Stimulated activated CD8-positive, alpha-beta memory T cell treated with anti-CD3 and anti-CD28 coated beads, Interleukin-7, amount 100 ng/mL, for 24 hours (primary cell): ENCODE results near the gene EPS8.
"Not testable (repeated sequence)": the region's sequence is repeated elsewhere in the genome, so short reads cannot be mapped to it uniquely, and the experiment has no call there.

Source experiments
- DNase-seq: peaks from one replicate; pipeline ENCODE4 v3.0.0-alpha.2; 2020; ENCODE audit warnings: low read depth

The EPS8 gene

GRCh38 chr12:15797818-15798217 is 8.6 kb upstream of the EPS8 start:
- no peak for DNase-seq

GRCh38 chr12:15796493-15797141 is 7.4 kb upstream of the EPS8 start:
- no peak for DNase-seq

- DNase-seq, result no peak
Measured at GRCh38 chr12:15794836-15795235, 5.6 kb upstream of the EPS8 start.

GRCh38 chr12:15794196-15794595 is 5.0 kb upstream of the EPS8 start:
- DNase-seq, result no peak

GRCh38 chr12:15788233-15789219 is 662 bp downstream of the EPS8 start:
- DNase-seq, result no peak

- no peak for DNase-seq
Measured at GRCh38 chr12:15787778-15788177, 1.4 kb downstream of the EPS8 start.

GRCh38 chr12:15786772-15787171 is 2.4 kb downstream of the EPS8 start:
- DNase-seq, result no peak

- no peak for DNase-seq
Measured at GRCh38 chr12:15783288-15783687, 5.9 kb downstream of the EPS8 start.

GRCh38 chr12:15782667-15783066 is 6.5 kb downstream of the EPS8 start:
- no peak for DNase-seq

GRCh38 chr12:15779925-15780324 is 9.3 kb downstream of the EPS8 start:
- no peak for DNase-seq

- no peak for DNase-seq
Measured at GRCh38 chr12:15778126-15778525, 11.1 kb downstream of the EPS8 start.

GRCh38 chr12:15777355-15778012 is 11.7 kb downstream of the EPS8 start:
- DNase-seq, result no peak

GRCh38 chr12:15776532-15776931 is 12.7 kb downstream of the EPS8 start:
- no peak for DNase-seq

- no peak for DNase-seq
Measured at GRCh38 chr12:15774819-15775218, 14.4 kb downstream of the EPS8 start.

GRCh38 chr12:15772405-15773018 is 16.7 kb downstream of the EPS8 start:
- DNase-seq, result no peak

- DNase-seq, result no peak
Measured at GRCh38 chr12:15770581-15770980, 18.6 kb downstream of the EPS8 start.

GRCh38 chr12:15770021-15770420 is 19.2 kb downstream of the EPS8 start:
- DNase-seq, result no peak

GRCh38 chr12:15769586-15769985 is 19.6 kb downstream of the EPS8 start:
- no peak for DNase-seq

GRCh38 chr12:15767301-15767700 is 21.9 kb downstream of the EPS8 start:
- DNase-seq, result no peak

- DNase-seq, result no peak
Measured at GRCh38 chr12:15763328-15763727, 25.9 kb downstream of the EPS8 start.

- not testable (repeated sequence) for DNase-seq
Measured at GRCh38 chr12:15762162-15762561, 27.0 kb downstream of the EPS8 start.

- DNase-seq, result no peak
Measured at GRCh38 chr12:15757553-15758255, 31.5 kb downstream of the EPS8 start.
